ENCODE data around the gene AVP. TPM values are rescaled to one million over a fixed set of nuclear protein-coding genes. Genes with fewer than 3 reads are reported as not detected.
"Not testable (repeated sequence)": the region's sequence is repeated elsewhere in the genome, so short reads cannot be mapped to it uniquely, and the experiment has no call there.

The AVP gene
- under 1 TPM in 1 of 3 donors, not detected in 2; 0.25 TPM for polyA plus RNA-seq

- 69 to 81% (median 76%) methylated on average over 24 to 28 of the region's 28 CpGs for WGBS, 3 donors
- no peak within 1 kb of the TSS for H3K27ac ChIP-seq (ENCODE audit: low read depth, low read length)
These were observed at the start of gene AVP for GRCh38 chr20:3084283-3084985. AVP (minus strand) TSS chr20:3084724; CDS start chr20:3084674, 50 bp downstream.

GRCh38 chr20:3134151-3134550 is 49.6 kb upstream of the AVP start:
- 92 to 94% (median 94%) methylated on average over 3 of the region's 3 CpGs for WGBS, 3 donors
- H3K27ac ChIP-seq (ENCODE audit: low read depth, low read length), result no peak overlapping the region

- no peak overlapping the region for H3K27ac ChIP-seq (ENCODE audit: low read depth, low read length)
- WGBS, 3 donors, result 87 to 93% (median 91%) methylated on average over 2 of the region's 2 CpGs
These were observed 48.6 kb upstream of the AVP start for GRCh38 chr20:3133155-3133554.

GRCh38 chr20:3130051-3130600 is 45.6 kb upstream of the AVP start:
- H3K27ac ChIP-seq (ENCODE audit: low read depth, low read length), result no peak overlapping the region
- 92 to 95% (median 93%) methylated on average over 2 of the region's 2 CpGs for WGBS, 3 donors

- no peak overlapping the region for H3K27ac ChIP-seq (ENCODE audit: low read depth, low read length)
- 80 to 83% (median 81%) methylated on average over 4 of the region's 4 CpGs for WGBS, 3 donors
These were observed 44.6 kb upstream of the AVP start for GRCh38 chr20:3129094-3129493.

GRCh38 chr20:3128275-3128984 is 43.9 kb upstream of the AVP start:
- no peak overlapping the region for H3K27ac ChIP-seq (ENCODE audit: low read depth, low read length)
- 84 to 89% (median 85%) methylated on average over 8 of the region's 8 CpGs for WGBS, 3 donors

- H3K27ac ChIP-seq (ENCODE audit: low read depth, low read length), result no peak overlapping the region
- 96 to 100% (median 100%) methylated on average over 1 of the region's 1 CpG for WGBS, 3 donors
These were observed 42.0 kb upstream of the AVP start for GRCh38 chr20:3126527-3126859.

- not testable (repeated sequence) for H3K27ac ChIP-seq (ENCODE audit: low read depth, low read length)
- 89 to 94% (median 93%) methylated on average over 21 to 25 of the region's 25 CpGs for WGBS, 3 donors
These were observed 41.4 kb upstream of the AVP start for GRCh38 chr20:3125776-3126526.

GRCh38 chr20:3124773-3125560 is 40.4 kb upstream of the AVP start:
- not testable (repeated sequence) for H3K27ac ChIP-seq (ENCODE audit: low read depth, low read length)
- 97 to 98% (median 98%) methylated on average over 39 to 41 of the region's 41 CpGs for WGBS, 3 donors

- not testable (repeated sequence) for H3K27ac ChIP-seq (ENCODE audit: low read depth, low read length)
- 98 to 99% (median 98%) methylated on average over 10 to 17 of the region's 18 CpGs for WGBS, 3 donors
These were observed 39.6 kb upstream of the AVP start for GRCh38 chr20:3124163-3124562.

- no peak overlapping the region for H3K27ac ChIP-seq (ENCODE audit: low read depth, low read length)
- WGBS, 3 donors, result 74 to 87% (median 82%) methylated on average over 1 of the region's 1 CpG
These were observed 39.0 kb upstream of the AVP start for GRCh38 chr20:3123542-3123941.

GRCh38 chr20:3121955-3122610 is 37.6 kb upstream of the AVP start:
- no peak overlapping the region for H3K27ac ChIP-seq (ENCODE audit: low read depth, low read length)
- WGBS, 3 donors, result 93% methylated on average over 12 of the region's 12 CpGs

GRCh38 chr20:3121271-3121911 is 36.9 kb upstream of the AVP start:
- H3K27ac ChIP-seq (ENCODE audit: low read depth, low read length), result no peak overlapping the region
- 55 to 82% (median 62%) methylated on average over 11 of the region's 11 CpGs for WGBS, 3 donors

GRCh38 chr20:3119044-3119443 is 34.5 kb upstream of the AVP start:
- WGBS, 3 donors, result 65 to 75% (median 70%) methylated on average over 5 of the region's 5 CpGs
- H3K27ac ChIP-seq (ENCODE audit: low read depth, low read length), result no peak overlapping the region

- 42 to 59% (median 46%) methylated on average over 14 of the region's 14 CpGs for WGBS, 3 donors
- H3K27ac ChIP-seq (ENCODE audit: low read depth, low read length), result not testable (repeated sequence)
These were observed 33.4 kb upstream of the AVP start for GRCh38 chr20:3117839-3118379.

GRCh38 chr20:3116341-3116740 is 31.8 kb upstream of the AVP start:
- no peak overlapping the region for H3K27ac ChIP-seq (ENCODE audit: low read depth, low read length)
- WGBS, 3 donors, result 78 to 88% (median 85%) methylated on average over 4 of the region's 4 CpGs
